ENCODE measurements around the gene RARRES1.

- TF ChIP-seq TCF7L2 (IDR thresholded peaks at IDR 0.05; ENCODE audit: borderline replicate concordance, extremely low read depth, insufficient read depth, insufficient read length) (no peak), EZH2 (IDR thresholded peaks at IDR 0.05) (no peak), CEBPB (IDR thresholded peaks at IDR 0.05; ENCODE audit: low read depth) (no peak)
These were observed 45.1 kb upstream of the RARRES1 start for GRCh38 chr3:158777161-158777873.

All from HCT116 (cell line).